ENCODE results near the gene IFNA13. TPM values are rescaled to one million over a fixed set of nuclear protein-coding genes. Genes with fewer than 3 reads are reported as not detected.

Gene IFNA13
- polyA plus RNA-seq, 1 of the 3 experiments (the other 2 are of a cell fraction) = not detected

DNA sequence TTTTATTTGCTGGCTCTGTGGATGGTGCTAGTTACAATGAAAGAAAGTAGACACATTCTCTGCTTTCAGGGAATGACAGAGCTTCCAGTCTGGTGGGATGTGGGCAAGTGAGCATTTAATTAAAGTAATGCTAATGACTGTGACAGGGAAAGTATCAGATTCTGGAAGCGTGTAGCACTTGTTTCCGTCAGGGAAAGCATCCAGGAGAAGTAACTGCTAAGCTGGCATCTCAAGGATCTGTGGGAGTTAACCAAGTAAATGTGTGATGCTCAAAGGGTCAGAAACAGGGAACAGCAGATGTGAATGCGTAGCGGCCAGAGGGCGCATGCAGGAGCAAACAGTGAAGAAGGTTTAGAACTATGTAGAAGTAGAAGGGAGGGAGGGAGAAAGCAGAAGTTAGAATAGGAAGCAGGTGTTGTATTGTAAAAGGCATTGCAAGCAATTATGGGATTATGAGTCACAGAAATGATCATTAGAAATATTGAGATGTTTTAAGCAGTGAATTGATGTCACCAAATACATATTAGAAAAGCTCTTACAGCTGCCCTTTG is 44.9 kb downstream of the IFNA13 start:
- no peak for DNase-seq
- Histone ChIP-seq H3K27ac (ENCODE audit: low read depth in 2 of 2, low read length in 1 of 2) (no peak overlapping the region), H3K79me2 (ENCODE audit: insufficient read depth) (peaks cover 36% of the 10 kb centered on the region), H3K4me2 (no peak overlapping the region), H4K20me1 (ENCODE audit: insufficient read depth) (peaks cover 44% of the 10 kb centered on the region), H3K4me1 (ENCODE audit: control insufficient read depth in 1 of 2, insufficient read depth in 2 of 2, low read depth in 1 of 2, low read length in 1 of 2) (no peaks in the 10 kb centered on the region; a peak in 1 of 4 replicates), H2AFZ (ENCODE audit: low read depth) (no peak overlapping the region), H3F3A (replicated peaks; ENCODE audit: insufficient read depth) (peaks cover 16% of the 10 kb centered on the region), H3K27me3 (ENCODE audit: insufficient read depth) (no peaks in the 10 kb centered on the region), H3K9me3 (no peaks in the 10 kb centered on the region), H3K4me3 (ENCODE audit: low read depth in 2 of 2, low read length in 1 of 2) (no peak overlapping the region), H3K9me2 (no peaks in the 10 kb centered on the region), H3K36me3 (replicated peaks in 1 of 2; ENCODE audit: control insufficient read depth in 1 of 2, insufficient read depth in 2 of 2, low read length in 1 of 2) (peaks cover 35 to 38% of the 10 kb centered on the region in 2 experiments), H3K9ac (no peak overlapping the region)
- CTCF ChIA-PET = interaction anchor here (1.1 to 13.7 kb wide), 4 partner anchors 11 to 491 kb away, joined by 3 to 239 read pairs (median 11); partner anchors contain the start of gene KLHL9
- POLR2A ChIA-PET = no interaction called here
- TF ChIP-seq CHD2 (IDR thresholded peaks at IDR 0.05; ENCODE audit: low read length, partially characterized antibody) (no peak), SIN3A (IDR thresholded peaks at IDR 0.05; ENCODE audit: borderline replicate concordance, low read depth, low read length) (no peak), NRF1 (IDR thresholded peaks at IDR 0.05; ENCODE audit: low read depth, low read length) (no peak), RFX5 (IDR thresholded peaks at IDR 0.05; ENCODE audit: low read length) (no peak), NFIC (IDR thresholded peaks at IDR 0.05; ENCODE audit: borderline replicate concordance) (no peak), FOXM1 (IDR thresholded peaks at IDR 0.05; ENCODE audit: low read depth) (no peak), IRF3 (IDR thresholded peaks at IDR 0.05; ENCODE audit: low read depth, low read length) (no peak), POLR2AphosphoS5 (IDR thresholded peaks at IDR 0.05; ENCODE audit: low read depth, low read length) (no peak), ELF1 (IDR thresholded peaks at IDR 0.05) (no peak), MXI1 (IDR thresholded peaks at IDR 0.05; ENCODE audit: low read depth, low read length) (no peak), EZH2phosphoT487 (IDR thresholded peaks at IDR 0.05; ENCODE audit: borderline replicate concordance, low read depth) (no peak), SMC3 (IDR thresholded peaks at IDR 0.05; ENCODE audit: low read depth, low read length) (no peak), TAF1 (IDR thresholded peaks at IDR 0.05; ENCODE audit: borderline replicate concordance, low read depth, low read length) (no peak)
- TF ChIP-seq, protein P1, sequence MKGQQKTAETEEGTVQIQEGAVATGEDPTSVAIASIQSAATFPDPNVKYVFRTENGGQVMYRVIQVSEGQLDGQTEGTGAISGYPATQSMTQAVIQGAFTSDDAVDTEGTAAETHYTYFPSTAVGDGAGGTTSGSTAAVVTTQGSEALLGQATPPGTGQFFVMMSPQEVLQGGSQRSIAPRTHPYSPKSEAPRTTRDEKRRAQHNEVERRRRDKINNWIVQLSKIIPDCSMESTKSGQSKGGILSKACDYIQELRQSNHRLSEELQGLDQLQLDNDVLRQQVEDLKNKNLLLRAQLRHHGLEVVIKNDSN (IDR thresholded peaks at IDR 0.05; ENCODE audit: borderline replicate concordance, low read depth) = no peak
- TF ChIP-seq, protein P2, sequence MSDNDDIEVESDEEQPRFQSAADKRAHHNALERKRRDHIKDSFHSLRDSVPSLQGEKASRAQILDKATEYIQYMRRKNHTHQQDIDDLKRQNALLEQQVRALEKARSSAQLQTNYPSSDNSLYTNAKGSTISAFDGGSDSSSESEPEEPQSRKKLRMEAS (IDR thresholded peaks at IDR 0.05; ENCODE audit: low read depth) = no peak
- TF ChIP-seq, protein P3, sequence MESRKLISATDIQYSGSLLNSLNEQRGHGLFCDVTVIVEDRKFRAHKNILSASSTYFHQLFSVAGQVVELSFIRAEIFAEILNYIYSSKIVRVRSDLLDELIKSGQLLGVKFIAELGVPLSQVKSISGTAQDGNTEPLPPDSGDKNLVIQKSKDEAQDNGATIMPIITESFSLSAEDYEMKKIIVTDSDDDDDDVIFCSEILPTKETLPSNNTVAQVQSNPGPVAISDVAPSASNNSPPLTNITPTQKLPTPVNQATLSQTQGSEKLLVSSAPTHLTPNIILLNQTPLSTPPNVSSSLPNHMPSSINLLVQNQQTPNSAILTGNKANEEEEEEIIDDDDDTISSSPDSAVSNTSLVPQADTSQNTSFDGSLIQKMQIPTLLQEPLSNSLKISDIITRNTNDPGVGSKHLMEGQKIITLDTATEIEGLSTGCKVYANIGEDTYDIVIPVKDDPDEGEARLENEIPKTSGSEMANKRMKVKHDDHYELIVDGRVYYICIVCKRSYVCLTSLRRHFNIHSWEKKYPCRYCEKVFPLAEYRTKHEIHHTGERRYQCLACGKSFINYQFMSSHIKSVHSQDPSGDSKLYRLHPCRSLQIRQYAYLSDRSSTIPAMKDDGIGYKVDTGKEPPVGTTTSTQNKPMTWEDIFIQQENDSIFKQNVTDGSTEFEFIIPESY (IDR thresholded peaks at IDR 0.05; ENCODE audit: borderline replicate concordance, low read depth) = no peak
- 98% methylated on average over 5 of the region's 5 CpGs for WGBS (ENCODE audit: low lambda C conversion rate)
